Inferior parietal cortex (tissue), 1 donor: ENCODE results near the gene SLC4A7.
"Not testable (repeated sequence)": the region's sequence is repeated elsewhere in the genome, so short reads cannot be mapped to it uniquely, and the experiment has no call there.

Experiments
- DNase-seq: peaks from one replicate; pipeline ENCODE4 v3.0.0-alpha.2; 2016; ENCODE audit errors: extremely low spot score

SLC4A7 gene

DNA sequence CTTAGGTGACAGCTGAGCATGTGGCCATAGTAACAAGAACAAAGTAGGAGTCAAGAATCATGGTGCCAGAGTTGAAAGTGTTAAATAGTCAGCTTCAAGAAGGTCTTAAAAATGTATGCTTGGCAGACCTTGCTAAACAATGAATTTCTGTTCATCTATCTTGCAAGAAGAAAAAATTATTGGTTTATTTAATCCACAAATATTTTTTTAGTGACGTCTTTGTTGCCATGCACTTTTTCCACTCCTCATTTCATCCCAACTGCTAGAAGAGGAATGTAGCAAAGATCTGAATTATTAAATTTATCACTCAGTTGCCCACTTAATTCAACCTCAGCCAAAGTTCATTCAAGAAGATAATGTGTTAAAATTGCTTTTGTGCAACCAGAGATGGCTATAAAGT, 3.2 kb upstream of the SLC4A7 start:
- no peak for DNase-seq

DNA sequence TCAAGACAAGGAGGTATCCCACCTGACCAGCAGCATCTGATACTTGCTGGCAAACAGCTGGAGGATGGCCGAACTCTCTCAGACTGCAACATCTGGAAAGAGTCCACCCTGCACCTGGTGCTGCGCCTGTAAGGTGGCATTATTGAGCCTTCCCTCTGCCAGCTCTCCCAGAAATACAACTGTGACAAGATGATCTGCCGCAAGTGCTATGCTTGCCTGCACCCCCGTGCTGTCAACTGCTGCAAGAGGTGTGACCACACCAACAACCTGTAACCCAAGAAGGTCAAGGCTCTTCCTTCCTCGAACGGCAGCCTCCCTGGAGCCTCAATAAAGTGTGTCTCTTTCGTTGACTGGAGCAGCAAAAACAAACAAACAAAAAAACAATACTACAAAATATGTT, 2.2 kb upstream of the SLC4A7 start:
- DNase-seq = no peak

DNA sequence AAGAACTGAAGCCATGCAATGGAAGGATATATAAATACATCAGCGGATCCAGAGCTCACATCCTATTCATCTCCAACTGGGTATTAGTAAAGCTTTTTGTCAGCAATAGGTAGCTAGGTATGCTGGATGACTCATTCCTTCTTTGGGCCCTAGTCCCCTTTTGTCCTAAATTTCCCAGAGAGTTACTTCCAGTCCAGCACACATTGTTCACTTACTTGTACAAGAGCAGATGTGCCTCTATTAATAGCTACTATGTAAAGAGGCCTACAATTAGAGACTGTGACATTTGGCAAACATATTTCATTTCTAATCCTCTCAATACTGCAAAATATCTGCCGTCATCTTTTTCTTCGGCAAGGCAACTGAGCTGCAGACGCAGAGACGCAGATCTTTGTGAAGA, 1.7 kb upstream of the SLC4A7 start:
- no peak for DNase-seq

DNA sequence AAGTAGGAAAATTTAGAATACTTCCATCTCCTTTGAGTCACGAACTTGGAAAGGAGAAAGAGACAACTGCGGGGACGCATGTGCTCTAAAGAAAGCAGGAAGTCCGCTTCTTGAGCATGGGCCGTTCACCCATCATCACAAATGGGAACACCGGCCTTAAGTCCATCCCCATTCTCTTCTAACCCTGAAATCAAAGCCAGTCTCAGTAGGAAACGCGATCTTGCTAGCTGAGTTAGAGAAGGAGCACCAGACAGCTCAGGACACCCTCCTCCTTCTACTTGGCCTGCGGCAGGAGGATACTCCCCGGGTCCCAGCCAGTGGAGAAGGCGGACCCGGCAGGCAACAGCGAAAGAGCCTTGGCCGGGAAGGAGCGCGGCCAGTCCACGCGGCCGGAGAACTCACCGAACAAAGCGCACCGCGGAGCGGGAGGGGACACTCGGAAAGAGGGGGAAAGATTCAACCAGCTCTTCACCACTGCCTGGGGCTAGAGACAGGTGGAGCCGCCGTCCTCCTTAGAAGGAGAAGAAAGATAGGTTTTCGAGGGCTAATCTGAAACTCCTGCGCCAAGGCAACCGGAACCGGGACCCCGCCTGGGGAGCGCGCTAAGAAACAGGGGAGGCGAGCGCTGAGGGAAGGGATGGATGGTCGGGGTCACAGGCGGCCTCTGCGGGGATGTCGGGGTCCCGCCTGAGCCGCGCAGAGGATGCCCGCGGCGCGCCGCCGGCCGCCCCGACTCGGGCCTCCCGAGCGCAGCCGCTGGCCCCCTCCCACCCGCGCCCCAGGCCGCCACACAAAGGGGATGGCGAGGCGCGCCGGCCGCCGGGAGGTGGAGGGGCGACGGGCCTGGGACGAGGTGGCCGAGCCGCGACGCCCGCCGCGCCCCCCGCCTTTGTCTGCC, 818 bp downstream of the SLC4A7 start:
- DNase-seq = peak; percentile 46

DNA sequence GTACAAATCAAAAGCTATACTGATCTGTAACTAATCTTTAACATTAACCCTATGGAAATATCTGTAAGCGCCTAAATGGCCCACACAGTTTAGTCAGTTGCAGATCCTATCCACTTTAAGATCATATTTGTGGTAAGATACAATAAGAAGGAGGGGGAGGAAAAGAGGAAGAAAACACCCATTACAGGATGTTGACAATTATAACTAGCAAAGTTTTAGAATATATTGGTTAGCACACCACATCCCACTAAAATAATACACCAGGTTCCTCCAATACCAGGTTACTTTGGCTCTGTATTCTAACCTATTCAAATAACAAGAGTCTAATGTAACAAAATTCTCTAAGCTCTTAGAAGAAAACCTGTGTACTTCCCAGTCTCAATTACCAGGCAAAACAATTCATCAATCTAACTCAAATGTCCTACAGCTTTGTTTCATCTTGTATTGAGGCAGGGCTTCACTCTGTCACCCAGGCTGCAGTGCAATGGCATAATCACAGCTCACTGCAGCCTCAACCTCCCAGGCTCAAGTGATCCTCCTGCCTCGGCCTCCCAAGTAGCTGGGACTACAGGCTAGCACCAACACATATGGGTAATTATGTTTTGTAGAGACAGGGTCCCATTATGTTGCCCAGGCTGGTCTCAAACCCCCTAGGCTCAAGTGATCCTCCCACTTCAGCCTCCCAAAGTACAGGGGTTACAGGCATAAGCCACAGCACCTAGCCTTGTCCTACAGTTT, 4.2 kb downstream of the SLC4A7 start:
- DNase-seq = no peak

DNA sequence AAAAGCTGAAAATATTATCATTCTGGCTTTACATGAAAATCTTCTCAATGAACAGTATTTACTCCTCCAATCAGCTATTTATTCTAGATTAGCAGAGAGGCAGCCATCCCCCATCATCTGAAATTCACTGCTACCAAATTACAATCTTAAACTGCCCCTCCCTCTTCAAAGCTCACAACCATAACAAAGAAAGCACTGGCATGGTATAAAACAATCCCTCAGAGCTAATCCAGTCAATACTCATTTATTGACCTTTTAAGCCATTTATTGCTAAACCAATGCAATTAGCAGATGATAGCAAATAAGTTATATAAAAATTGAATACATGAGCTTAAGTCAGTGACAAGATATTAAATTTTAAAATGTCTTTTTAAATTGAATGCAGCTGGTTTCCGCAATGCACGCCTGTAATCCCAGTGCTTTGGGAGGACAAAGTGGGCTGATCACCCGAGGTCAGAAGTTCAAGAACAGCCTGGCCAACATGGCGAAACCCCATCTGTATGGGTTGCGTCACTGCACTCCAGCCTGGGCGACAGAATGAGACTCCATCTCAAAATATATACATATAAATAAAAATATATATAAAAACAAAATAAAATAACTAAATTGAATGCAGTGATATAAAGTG, 12.1 kb downstream of the SLC4A7 start:
- no peak for DNase-seq

DNA sequence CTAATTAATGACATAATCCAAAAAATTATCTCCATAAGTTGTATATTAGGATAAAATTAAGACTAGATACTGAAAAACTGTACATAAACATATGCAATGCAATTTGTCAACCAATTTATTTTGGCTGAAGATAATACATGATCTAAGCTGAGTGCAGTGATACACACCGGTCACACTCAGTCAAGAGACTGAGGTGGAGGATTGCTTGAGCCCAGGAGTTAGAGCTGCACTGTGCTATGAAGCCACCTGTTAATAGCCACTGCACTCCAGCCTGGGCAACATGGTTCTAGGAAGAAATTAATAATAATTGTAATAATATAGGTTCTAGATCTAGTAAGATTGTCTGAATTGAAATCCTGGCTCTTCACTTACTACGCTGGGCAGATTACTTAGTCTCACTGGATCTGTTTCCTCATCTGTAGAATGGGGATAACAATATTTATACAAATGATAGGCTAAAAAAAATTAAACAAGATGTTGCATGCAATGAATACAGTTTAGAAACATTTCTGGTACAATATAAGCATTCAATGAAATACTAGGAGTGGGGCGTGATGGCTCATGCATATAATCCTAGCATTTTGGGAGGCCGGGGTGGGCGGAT, 15.8 kb downstream of the SLC4A7 start:
- no peak for DNase-seq

DNA sequence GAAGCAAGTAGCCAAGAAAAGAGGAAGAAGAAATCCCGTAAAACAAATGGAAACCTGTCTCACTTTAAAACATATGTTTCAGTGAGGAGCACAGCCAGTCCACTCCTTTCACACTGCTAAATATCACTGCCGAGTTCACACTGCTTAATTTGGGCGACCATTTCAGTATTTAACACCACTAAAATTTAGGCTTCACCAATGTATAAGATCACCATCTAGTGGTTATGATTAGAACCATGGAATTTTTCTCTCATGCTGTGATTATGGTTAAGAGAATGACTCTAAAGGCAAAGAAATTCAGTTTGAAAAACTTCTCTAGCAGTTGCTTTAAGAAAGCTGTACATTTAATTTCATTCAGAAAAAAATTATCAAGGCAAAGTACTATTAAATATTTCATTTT, 16.6 kb downstream of the SLC4A7 start:
- DNase-seq = peak; percentile 80

DNA sequence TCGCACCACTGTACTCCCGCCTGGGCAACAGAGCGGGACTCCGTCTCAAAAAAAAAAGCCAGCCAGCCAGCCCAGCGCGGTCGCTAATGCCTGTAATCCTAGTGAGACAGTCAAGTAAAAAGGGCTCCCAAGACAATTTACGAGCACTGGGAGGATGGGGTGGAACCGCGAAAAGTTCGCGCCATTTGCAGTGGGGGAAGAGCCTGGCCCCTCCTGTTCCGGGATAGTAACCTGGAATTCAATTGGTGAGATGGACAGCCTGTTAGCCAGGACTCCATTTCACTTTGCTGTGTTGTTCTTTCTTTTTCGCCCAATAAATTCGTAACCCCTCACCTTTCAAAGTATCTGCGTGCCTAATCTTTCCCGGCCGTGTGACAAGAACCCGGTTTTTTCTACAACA, 19.5 kb downstream of the SLC4A7 start:
- no peak for DNase-seq

DNA sequence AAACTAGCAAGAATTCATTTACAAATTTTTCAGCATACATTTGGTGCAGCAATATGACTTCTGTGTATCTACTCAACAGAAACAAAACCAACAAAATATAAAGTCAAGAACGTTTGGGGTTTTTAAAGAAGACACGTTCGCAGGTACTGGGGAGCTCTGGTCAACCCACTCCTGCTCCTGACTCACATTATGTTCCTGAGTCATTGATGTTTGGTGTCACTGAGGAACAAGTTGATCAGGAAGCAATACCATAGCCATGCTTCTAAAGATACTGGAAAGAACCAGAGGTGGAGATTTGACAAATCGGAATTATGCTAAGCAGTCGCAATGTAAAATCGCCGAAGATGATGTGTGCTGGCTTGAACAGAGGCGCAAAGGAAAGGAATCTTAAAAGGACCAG, 22.0 kb downstream of the SLC4A7 start:
- DNase-seq = no peak

DNA sequence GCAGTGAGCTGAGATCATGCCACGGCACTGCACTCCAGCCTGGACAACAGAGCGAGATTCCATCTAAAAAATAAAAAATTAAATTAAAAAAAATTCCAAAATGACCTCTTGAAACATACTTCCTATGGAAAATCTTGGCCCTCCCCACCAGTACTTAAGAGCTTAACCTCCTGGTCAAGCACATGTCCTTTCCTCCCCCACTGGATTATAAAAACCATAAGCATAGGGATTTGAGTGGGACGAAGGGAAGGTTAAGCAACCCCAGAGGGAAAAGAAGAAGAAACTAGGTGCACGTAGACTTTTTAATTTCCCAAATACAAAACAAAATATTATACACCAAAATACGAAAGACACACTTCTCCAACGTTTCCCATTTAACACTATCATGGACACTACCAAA, 25.3 kb downstream of the SLC4A7 start:
- no peak for DNase-seq

DNA sequence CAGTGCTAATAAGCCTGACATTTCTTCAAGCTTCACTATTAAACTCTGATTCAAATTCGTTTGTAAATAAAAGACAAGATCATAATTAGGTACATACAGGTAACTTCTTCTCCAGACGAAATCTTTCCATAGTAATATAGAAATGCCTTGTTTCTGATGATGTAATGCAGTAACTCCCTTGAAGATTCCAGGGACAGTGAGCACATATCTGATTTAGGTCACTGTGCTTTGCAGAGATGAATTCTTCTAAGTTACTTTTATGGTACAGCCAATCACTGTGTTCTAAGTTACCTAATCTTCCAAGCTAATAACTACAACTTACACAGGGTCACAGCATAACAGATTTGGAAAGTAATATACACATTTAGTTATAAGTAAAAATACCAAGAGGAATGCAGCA, 27.6 kb downstream of the SLC4A7 start:
- no peak for DNase-seq

DNA sequence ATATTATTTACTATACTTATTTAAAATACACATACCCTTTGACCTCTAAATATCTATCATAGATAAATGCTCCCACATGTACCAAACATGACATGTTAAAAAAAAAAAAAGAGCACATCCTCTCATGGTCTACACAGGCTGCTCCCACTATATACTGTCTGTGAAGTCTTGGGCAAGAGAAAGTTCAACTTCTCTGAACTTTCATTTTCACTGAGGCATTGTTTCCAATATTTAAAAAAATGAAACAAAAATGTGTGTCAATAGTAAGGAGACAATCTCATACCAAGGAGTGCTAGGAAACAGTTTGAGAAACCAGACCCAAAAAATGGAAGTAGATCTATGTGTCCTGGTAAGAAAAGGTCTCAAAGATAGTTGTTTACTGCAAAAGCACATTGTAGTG, 29.3 kb downstream of the SLC4A7 start:
- no peak for DNase-seq

DNA sequence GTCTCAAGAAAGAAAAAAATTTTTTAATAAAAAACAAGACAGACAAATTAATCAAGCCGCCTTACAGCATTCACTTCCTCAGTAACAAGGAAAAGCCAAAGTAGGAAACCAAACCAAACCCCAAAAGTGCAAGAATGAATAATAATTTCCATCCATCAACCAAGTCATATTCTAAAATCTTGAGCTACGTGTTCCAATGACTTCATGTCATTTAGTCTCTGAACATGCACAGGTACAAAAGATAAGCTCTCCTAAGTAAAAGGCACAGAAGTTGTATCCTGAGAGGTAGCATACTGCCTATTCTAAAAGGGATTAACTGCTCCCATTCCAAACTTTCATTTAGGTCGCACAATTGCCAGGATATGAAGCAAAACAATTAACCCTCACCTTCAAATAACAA, 29.7 kb downstream of the SLC4A7 start:
- DNase-seq = no peak

DNA sequence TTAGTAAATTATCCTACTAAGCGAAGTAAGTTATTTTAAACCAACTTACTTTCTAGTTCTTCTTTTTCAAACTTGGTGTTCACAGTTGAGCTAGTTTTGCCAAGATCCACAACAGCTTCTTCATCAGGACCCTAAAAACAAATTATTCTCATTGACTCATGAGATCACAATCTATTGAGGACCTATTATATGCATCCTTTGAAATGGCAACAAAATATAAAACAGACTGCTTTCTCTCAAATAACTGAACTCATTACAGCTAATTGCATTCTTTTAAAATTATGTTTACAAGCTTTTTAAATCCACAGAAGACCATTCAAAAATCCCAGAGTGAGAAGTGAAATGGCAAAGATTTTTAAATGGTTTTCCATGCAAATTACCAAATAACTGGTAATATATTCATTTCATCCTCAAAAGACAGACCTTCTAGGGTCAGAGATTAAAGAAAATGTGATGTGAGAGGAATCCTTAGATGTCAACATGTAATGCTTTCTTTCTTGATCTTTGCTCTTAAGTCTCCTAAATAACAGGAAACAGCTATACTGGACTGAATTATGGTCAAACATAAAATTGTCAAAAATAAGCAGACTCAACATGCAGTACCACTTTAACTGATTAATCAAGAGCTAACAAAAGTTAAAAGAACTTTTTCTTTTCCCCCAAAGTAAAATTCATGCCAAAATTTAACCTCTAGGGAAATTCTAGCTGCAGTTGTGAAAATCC, 31.7 kb downstream of the SLC4A7 start:
- no peak for DNase-seq

DNA sequence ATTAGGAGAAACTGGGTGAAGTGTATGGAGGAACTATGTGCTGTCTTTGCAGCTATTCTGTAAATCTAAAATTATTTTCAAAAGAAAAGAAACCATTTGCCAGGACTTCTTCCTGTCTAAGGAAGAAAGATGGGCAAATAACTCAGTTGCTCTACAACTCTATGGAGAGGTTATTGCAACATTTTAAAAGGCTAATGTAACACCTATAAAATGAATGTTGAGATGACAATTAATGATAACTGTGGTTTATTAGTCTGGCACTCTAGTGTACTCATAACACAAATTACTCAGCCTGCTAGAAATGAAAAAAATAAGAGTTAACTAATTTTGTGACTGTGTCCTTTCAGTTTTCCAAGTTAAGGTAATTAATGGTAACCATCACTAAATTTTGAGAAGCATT, 32.3 kb downstream of the SLC4A7 start:
- no peak for DNase-seq

DNA sequence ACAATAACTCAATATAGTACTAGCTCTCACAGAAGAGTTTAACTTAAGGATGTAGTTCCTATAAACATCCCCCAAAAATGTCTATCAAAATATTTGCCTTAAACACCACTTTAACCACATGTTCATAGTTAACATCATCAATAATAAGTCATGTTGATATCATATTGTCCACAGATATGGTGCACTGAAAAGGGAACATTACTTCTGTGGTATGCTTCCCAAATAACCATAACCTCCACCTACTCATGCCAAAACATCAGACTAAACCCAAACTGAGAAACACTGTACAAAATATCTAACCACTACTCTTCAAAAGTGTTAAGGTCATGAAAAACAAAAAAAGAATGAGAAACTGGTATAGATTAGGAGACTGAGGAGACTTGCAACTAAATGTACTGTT, 32.9 kb downstream of the SLC4A7 start:
- no peak for DNase-seq

DNA sequence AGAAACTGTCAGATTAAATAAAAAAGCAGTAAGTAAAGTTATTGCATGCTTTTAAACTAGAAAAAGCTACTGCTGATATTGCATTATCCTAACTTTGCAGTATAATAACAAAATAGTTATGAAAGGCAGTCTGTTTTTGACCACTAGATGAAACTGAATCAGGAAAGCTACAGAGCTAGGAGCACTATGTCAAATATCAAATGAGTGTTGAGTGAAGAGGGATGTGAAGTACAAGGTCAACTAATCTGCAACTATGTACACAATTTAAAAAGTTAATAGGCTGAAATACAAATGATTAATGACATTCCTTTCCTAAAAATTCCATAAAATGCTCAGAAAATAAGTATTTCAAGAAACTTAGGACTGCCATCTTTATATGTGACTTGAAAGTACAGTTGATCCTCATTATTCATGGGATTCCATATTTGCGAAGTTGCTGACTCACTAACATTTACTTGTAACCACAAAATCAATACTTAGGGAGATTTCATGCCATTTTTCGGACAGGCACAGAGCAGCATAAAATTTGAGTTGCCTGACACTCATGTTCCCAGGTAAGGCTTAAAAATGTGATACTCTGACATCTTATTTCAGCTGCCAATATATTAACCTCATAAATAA, 34.5 kb downstream of the SLC4A7 start:
- no peak for DNase-seq

DNA sequence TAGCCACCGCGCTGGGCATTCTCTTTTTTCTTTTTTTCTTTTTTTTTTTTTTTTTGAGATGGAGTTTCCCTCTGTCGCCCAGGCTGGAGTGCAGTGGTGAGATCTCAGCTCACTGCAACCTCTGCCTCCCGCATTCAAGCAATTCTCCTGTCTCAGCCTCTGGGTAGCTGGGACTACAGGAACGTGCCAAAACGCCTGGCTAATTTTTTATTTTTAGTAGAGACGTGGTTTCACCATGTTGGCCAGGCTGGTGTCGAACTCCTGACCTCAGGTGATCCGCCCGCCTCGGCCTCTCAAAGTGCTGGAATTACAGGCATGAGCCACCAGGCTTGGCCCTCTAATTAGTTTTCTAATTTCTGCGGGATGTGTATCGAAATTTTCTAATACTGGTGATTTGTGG, 41.2 kb downstream of the SLC4A7 start:
- not testable (repeated sequence) for DNase-seq

DNA sequence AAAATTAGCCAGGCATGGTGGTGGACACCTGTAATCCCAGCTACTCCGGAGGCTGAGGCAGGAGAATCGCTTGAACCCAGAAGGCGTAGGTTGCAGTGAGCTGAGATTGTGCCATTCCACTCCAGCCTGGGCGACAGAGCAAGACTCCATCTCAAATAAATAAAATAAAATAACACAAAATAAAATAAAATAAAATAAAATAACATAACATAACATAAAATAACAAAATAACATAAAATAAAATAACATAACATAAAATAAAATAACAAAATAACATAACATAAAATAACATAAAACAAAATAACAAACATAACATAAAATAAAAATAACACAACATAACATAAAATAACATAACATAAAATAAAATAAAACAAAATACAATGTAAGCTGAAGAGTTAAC, 45.8 kb downstream of the SLC4A7 start:
- DNase-seq = not testable (repeated sequence)

DNA sequence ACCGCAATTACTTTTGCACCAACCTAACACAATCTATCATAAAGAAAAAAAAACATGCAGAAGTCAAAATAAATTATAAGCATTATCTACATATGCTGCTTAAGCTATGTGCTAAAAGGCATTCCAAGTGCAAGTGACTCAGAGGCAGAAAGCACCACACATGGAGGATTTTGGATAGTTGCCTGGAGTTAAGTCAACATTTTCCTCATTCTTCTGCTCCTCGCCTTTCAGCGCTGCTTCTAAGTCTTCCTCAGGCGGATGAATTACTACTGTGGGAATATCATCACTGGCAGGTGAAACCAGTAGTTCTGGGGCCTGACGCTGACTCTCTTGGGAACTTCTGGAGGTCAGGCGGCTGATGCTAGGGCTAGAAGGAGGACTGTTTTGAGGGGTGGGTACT, 53.1 kb downstream of the SLC4A7 start:
- DNase-seq = peak; percentile 45
